ENCODE results near the gene KRT73. TPM values are rescaled to one million over a fixed set of nuclear protein-coding genes. Genes with fewer than 3 reads are reported as not detected.

Gene KRT73
- total RNA-seq, 1 experiment from 2014 or later, result not detected

- H3K36me3 Mint-ChIP-seq, result no peaks in the 10 kb centered on the region
- TF ChIP-seq NR1H2 (CRISPR knock-in tag; IDR thresholded peaks at IDR 0.05) (no peak), ERG (CRISPR knock-in tag; IDR thresholded peaks at IDR 0.05) (no peak), FOXJ3 (CRISPR knock-in tag; IDR thresholded peaks at IDR 0.05; ENCODE audit: borderline replicate concordance) (no peak), EMX1 (CRISPR knock-in tag; IDR thresholded peaks at IDR 0.05) (no peak), CDX4 (CRISPR knock-in tag; IDR thresholded peaks at IDR 0.05; ENCODE audit: borderline replicate concordance) (no peak), OVOL2 (CRISPR knock-in tag; IDR thresholded peaks at IDR 0.05; ENCODE audit: borderline replicate concordance) (no peak), JUN (CRISPR knock-in tag; IDR thresholded peaks at IDR 0.05) (no peak), FOXP1 (CRISPR knock-in tag; IDR thresholded peaks at IDR 0.05; ENCODE audit: borderline replicate concordance) (no peak), PREB (CRISPR knock-in tag; IDR thresholded peaks at IDR 0.05; ENCODE audit: borderline replicate concordance) (no peak), ZNF232 (CRISPR knock-in tag; IDR thresholded peaks at IDR 0.05) (no peak), ZNF138 (CRISPR knock-in tag; conservative IDR thresholded peaks at IDR 0.05) (no peak), ZNF671 (CRISPR knock-in tag; IDR thresholded peaks at IDR 0.05) (no peak), ZNF317 (CRISPR knock-in tag; IDR thresholded peaks at IDR 0.05; ENCODE audit: borderline replicate concordance, low read depth) (no peak)
- TF ChIP-seq, protein P1, sequence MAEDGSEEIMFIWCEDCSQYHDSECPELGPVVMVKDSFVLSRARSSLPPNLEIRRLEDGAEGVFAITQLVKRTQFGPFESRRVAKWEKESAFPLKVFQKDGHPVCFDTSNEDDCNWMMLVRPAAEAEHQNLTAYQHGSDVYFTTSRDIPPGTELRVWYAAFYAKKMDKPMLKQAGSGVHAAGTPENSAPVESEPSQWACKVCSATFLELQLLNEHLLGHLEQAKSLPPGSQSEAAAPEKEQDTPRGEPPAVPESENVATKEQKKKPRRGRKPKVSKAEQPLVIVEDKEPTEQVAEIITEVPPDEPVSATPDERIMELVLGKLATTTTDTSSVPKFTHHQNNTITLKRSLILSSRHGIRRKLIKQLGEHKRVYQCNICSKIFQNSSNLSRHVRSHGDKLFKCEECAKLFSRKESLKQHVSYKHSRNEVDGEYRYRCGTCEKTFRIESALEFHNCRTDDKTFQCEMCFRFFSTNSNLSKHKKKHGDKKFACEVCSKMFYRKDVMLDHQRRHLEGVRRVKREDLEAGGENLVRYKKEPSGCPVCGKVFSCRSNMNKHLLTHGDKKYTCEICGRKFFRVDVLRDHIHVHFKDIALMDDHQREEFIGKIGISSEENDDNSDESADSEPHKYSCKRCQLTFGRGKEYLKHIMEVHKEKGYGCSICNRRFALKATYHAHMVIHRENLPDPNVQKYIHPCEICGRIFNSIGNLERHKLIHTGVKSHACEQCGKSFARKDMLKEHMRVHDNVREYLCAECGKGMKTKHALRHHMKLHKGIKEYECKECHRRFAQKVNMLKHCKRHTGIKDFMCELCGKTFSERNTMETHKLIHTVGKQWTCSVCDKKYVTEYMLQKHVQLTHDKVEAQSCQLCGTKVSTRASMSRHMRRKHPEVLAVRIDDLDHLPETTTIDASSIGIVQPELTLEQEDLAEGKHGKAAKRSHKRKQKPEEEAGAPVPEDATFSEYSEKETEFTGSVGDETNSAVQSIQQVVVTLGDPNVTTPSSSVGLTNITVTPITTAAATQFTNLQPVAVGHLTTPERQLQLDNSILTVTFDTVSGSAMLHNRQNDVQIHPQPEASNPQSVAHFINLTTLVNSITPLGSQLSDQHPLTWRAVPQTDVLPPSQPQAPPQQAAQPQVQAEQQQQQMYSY (CRISPR knock-in tag; IDR thresholded peaks at IDR 0.05), result no peak
- no peak overlapping the region for H3K4me3 Mint-ChIP-seq
- H3K27ac Mint-ChIP-seq, result no peak overlapping the region
- H3K9me3 Mint-ChIP-seq, result peaks cover 11% of the 10 kb centered on the region
- no peak for ATAC-seq
- ChIA-PET POLR2A (no interaction called here), CTCF (interaction anchor here (0.7 to 1.2 kb wide), 2 partner anchors 220 to 229 kb away, joined by 3 to 4 read pairs; no protein-coding TSS in a partner anchor)
- DNase-seq (ENCODE audit: low spot score), result no peak
- no peaks in the 10 kb centered on the region for H3K4me1 Mint-ChIP-seq
- H3K27me3 Mint-ChIP-seq (ENCODE audit: low read depth), result no peaks in the 10 kb centered on the region
Observed at GRCh38 chr12:52650520-52651081, 32.2 kb upstream of the KRT73 start.

DNA sequence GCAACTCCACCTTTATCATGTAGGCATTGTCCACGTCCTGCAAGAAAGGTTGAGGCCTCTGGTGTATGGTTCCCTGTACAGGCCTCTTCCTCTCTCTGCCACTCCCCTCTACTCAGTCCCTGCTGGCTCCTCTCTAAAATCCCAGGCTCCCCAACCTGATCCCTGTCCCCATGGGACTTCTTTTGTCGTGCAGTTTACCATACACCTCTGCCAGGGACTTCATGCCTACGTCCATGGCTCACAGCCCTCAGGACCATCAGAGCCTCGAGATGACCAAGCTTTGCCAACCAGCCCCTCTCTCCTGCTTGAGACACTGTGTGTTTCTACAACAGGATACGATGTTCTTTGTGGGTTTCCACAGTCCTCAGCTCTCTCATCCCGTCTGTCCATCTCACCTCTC lies 30.7 kb upstream of the KRT73 start:
- CTCF ChIA-PET, result interaction anchor here (0.8 to 1.8 kb wide), 3 partner anchors 222 to 253 kb away, joined by 3 to 5 read pairs (median 3); no protein-coding TSS in a partner anchor
- no peaks in the 10 kb centered on the region for H3K4me1 Mint-ChIP-seq
- H3K9me3 Mint-ChIP-seq, result peaks cover 11% of the 10 kb centered on the region
- POLR2A ChIA-PET, result interaction anchor here (0.6 kb wide), 1 partner anchor 299 kb away, joined by 4 read pairs; no protein-coding TSS in a partner anchor
- DNase-seq (ENCODE audit: low spot score) (no peak), ATAC-seq (no peak)
- no peak overlapping the region for H3K27ac Mint-ChIP-seq
- no peaks in the 10 kb centered on the region for H3K36me3 Mint-ChIP-seq
- no peaks in the 10 kb centered on the region for H3K27me3 Mint-ChIP-seq (ENCODE audit: low read depth)
- no peak overlapping the region for H3K4me3 Mint-ChIP-seq
- TF ChIP-seq SOX15 (CRISPR knock-in tag; IDR thresholded peaks at IDR 0.05) (no peak), NR2C2 (CRISPR knock-in tag; IDR thresholded peaks at IDR 0.05) (no peak), ZNF138 (CRISPR knock-in tag; conservative IDR thresholded peaks at IDR 0.05) (no peak), EMX1 (CRISPR knock-in tag; IDR thresholded peaks at IDR 0.05) (no peak)
- TF ChIP-seq, protein P2, sequence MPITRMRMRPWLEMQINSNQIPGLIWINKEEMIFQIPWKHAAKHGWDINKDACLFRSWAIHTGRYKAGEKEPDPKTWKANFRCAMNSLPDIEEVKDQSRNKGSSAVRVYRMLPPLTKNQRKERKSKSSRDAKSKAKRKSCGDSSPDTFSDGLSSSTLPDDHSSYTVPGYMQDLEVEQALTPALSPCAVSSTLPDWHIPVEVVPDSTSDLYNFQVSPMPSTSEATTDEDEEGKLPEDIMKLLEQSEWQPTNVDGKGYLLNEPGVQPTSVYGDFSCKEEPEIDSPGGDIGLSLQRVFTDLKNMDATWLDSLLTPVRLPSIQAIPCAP (CRISPR knock-in tag; IDR thresholded peaks at IDR 0.05), result no peak
- TF ChIP-seq, protein P1 (CRISPR knock-in tag; IDR thresholded peaks at IDR 0.05), result no peak
- TF ChIP-seq, protein P3, sequence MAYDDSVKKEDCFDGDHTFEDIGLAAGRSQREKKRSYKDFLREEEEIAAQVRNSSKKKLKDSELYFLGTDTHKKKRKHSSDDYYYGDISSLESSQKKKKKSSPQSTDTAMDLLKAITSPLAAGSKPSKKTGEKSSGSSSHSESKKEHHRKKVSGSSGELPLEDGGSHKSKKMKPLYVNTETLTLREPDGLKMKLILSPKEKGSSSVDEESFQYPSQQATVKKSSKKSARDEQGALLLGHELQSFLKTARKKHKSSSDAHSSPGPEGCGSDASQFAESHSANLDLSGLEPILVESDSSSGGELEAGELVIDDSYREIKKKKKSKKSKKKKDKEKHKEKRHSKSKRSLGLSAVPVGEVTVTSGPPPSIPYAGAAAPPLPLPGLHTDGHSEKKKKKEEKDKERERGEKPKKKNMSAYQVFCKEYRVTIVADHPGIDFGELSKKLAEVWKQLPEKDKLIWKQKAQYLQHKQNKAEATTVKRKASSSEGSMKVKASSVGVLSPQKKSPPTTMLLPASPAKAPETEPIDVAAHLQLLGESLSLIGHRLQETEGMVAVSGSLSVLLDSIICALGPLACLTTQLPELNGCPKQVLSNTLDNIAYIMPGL (CRISPR knock-in tag; IDR thresholded peaks at IDR 0.05), result no peak
